Skeletal muscle tissue (tissue), 4 donors: Measurements from ENCODE around the gene CDH23. TPM values are rescaled to one million over a fixed set of nuclear protein-coding genes. Genes with fewer than 3 reads are reported as not detected.

Source experiments
- H3K27ac ChIP-seq: one replicate; pipeline ENCODE4 v1.7.0; 2013; ENCODE audit warnings: mild to moderate bottlenecking, low read depth, low read length, inconsistent platforms
- H3K27me3 ChIP-seq, 3 donors: one replicate each; pipeline ENCODE4 v1.7.0; 2013; ENCODE audit warnings: low read length in 3 of 3; ENCODE audit not compliant: control insufficient read depth in 3 of 3, insufficient read depth in 3 of 3
- H3K36me3 ChIP-seq, 3 donors: one replicate each; pipeline ENCODE4 v1.7.0; 2013; ENCODE audit warnings: low read length in 3 of 3; ENCODE audit not compliant: control insufficient read depth in 3 of 3, insufficient read depth in 3 of 3
- H3K4me1 ChIP-seq, 3 donors: one replicate each; pipeline ENCODE4 v1.7.0; 2013; ENCODE audit warnings: low read length in 3 of 3, mild to moderate bottlenecking in 3 of 3; ENCODE audit not compliant: control insufficient read depth in 3 of 3, insufficient read depth in 3 of 3
- H3K4me3 ChIP-seq, 3 donors: one replicate each; pipeline ENCODE4 v1.7.0; 2013; ENCODE audit warnings: low read length in 3 of 3
- H3K9ac ChIP-seq, 3 donors: one replicate each; pipeline ENCODE4 v1.7.0; 2013; ENCODE audit warnings: low read length in 3 of 3, mild to moderate bottlenecking in 3 of 3, moderate library complexity in 2 of 3, low read depth in 1 of 3
- H3K9me3 ChIP-seq, 3 donors: one replicate each; pipeline ENCODE4 v1.7.0; 2013; ENCODE audit warnings: low read length in 3 of 3; ENCODE audit not compliant: control insufficient read depth in 3 of 3
- total RNA-seq: library from RNA; depleted of rRNA; stranded (reverse); fragments of >200 nt; gene quantifications from one replicate; pipeline ENCODE4 v1.2.3, GENCODE V29; 2014
- donor health status: Osteomylitis.

The CDH23 gene
- total RNA-seq, 1 donor from 2014 or later, result 3.7 TPM

DNA sequence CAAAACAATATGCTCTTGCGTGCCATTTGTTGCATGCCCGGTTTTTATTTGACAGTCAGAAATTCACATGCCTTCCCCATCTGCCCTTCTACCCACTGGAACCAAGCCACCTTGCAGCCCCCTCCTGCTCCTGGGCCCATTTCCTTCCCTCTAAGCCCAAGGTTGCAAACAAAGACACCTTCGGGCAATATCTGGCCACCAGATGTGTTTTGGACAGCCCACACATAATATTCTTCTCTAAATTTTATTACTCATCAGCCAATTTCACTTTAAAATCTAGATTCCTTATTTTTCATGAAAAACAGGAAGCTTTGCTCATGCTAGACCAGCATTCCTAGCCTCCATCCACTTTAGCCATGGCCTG lies 341.1 kb downstream of the CDH23 start:
- no peak overlapping the region for H3K9ac ChIP-seq
- peaks cover 25 to 56% (median 32%) of the 10 kb centered on the region in 3 donors for H3K4me1 ChIP-seq
- no peak overlapping the region for H3K4me3 ChIP-seq
- peaks cover 0 to 2% (median 0%) of the 10 kb centered on the region in 3 donors for H3K9me3 ChIP-seq
- no peaks in the 10 kb centered on the region for H3K27me3 ChIP-seq
- peaks cover 0 to 2% (median 2%) of the 10 kb centered on the region in 3 donors for H3K36me3 ChIP-seq
- H3K27ac ChIP-seq, result peak overlapping the region; percentile 72

DNA sequence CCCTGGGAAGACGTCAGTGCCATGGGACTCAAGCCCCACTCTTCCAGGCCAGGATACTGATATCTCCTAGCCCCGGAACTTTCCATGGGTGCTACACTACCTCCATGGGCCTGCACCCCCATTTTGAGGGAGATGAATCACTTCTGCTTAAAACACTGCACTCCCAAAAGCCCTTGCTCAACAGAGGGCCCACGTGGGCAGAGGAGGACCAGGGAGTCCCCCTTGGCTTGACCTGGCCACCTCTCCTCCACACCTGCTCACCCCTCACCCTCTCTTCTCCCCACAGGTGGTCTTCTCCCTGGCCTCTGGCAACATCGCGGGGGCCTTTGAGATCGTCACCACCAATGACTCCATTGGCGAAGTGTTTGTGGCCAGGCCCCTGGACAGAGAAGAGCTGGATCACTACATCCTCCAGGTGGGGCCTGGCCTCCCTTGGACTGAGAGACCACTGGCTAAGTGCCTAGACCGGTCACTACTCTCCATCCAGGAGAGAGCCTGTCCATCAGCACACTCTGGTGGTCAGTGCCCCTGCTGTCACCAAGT lies 342.7 kb downstream of the CDH23 start:
- Histone ChIP-seq H3K27ac (no peak overlapping the region), H3K27me3 (no peaks in the 10 kb centered on the region), H3K36me3 (peaks cover 0 to 2% (median 2%) of the 10 kb centered on the region in 3 donors), H3K4me1 (peaks cover 25 to 56% (median 32%) of the 10 kb centered on the region in 3 donors), H3K9me3 (peaks cover 0 to 2% (median 0%) of the 10 kb centered on the region in 3 donors), H3K9ac (no peak overlapping the region), H3K4me3 (no peak overlapping the region)

DNA sequence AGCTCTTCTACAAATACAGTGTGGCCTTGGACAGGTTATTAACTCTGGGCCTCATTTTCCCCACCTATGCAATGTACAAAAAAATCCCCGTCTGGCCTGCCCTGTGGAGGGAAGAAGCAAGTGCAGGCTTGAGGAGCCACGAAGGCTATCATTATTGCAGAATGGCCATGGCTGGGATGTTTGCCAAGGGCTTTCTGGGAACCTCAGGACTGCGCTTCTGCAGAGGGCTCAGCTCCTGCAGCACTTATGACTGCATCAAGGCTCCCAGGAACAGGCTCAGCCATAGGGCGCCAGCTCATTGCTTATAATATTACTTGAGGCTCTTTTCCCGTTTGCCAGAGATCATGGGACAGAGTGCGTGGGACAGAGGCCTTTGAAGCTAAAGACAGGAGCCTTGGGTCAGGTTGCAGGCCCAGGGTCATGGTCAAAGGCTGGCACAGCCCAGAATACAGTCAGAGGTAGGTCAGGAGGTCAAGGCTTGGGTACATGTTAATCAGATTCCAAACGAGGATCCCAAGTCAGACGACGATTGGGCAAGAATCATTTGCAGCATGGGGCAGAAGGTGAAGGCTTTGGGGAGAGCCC lies 343.4 kb downstream of the CDH23 start:
- Histone ChIP-seq H3K9me3 (peaks cover 0 to 2% (median 0%) of the 10 kb centered on the region in 3 donors), H3K27ac (no peak overlapping the region), H3K9ac (no peak overlapping the region), H3K36me3 (peaks cover 0 to 2% (median 2%) of the 10 kb centered on the region in 3 donors), H3K4me1 (peaks cover 25 to 54% (median 32%) of the 10 kb centered on the region in 3 donors), H3K27me3 (no peaks in the 10 kb centered on the region), H3K4me3 (no peak overlapping the region)

DNA sequence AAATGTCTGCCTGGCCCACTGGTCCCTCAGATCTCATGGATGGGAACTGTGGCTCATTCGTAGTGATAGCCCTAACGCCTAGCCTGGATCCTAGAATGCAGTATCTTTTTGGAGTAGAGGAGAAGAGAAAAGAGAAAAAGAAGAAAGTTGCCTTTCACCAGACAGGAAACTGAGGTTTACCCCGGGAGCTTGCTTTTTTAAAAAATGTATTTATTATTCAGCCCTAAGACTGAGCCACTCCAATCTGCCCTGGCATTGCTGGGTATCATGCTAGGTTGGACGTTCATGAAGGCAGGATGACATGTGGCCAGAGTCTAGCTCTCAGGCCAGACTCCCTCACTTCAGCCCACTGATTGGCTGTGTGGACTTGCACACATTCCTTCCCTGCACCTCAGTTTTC lies 344.3 kb downstream of the CDH23 start:
- Histone ChIP-seq H3K4me1 (peaks cover 23 to 54% (median 32%) of the 10 kb centered on the region in 3 donors), H3K4me3 (no peak overlapping the region), H3K9ac (no peak overlapping the region), H3K9me3 (peaks cover 0 to 2% (median 0%) of the 10 kb centered on the region in 3 donors), H3K27me3 (no peaks in the 10 kb centered on the region), H3K36me3 (peaks cover 0 to 2% (median 2%) of the 10 kb centered on the region in 3 donors), H3K27ac (no peak overlapping the region)

DNA sequence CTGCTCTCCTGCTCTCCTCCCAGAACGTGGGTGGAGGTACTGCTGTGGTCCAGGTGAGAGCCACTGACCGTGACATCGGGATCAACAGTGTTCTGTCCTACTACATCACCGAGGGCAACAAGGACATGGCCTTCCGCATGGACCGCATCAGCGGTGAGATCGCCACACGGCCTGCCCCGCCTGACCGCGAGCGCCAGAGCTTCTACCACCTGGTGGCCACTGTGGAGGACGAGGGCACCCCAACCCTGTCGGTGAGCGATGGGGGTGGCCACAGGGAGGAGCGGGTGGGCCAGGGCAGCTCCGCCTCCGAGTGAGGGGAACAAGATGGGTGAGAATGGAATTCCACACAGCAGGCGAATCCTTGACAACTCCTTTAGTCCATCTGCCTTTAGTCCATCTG lies 345.0 kb downstream of the CDH23 start:
- Histone ChIP-seq H3K4me1 (peaks cover 23 to 54% (median 32%) of the 10 kb centered on the region in 3 donors), H3K9ac (no peak overlapping the region), H3K36me3 (peaks cover 0 to 2% (median 2%) of the 10 kb centered on the region in 3 donors), H3K27ac (no peak overlapping the region), H3K4me3 (no peak overlapping the region), H3K9me3 (peaks cover 0 to 2% (median 0%) of the 10 kb centered on the region in 3 donors), H3K27me3 (no peaks in the 10 kb centered on the region)

DNA sequence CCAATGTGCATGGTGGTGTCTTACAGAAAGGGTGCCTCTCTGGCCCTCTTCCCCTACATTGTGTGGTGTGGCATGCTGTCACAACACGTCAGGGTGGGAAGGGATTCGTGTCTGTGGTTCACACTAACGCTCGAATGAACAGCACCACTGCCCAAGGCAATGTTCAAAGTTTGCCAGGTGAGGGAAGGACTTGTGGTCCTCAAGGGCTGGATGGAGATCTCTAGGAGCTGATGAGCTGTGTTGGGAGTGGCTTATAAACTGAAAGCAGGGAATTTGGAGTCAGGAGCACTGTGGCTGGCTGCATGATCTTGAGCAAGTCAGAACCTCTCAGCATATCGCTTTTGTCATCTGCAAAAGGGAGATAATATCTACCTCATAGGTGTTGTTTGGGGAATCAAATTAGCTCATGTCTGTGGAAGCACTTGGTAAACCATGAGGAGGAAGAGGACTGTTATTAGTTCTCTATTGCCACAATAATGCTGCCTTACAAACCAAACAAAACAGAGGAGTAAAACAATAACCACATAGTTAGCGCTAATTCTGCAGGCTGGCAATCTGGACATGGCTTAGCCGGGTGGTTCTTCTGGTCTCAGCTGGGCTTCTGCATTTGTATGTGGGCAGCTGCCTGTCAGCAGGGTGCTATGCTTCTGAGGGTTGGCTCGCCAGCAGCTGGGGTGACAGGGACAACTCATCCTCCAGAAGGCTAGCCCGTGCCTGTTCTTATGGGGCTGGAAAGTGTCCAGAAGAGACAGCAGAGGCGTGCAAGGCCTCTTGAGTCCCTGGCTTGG lies 345.8 kb downstream of the CDH23 start:
- no peak overlapping the region for H3K27ac ChIP-seq
- peaks cover 0 to 2% (median 0%) of the 10 kb centered on the region in 3 donors for H3K9me3 ChIP-seq
- no peaks in the 10 kb centered on the region for H3K27me3 ChIP-seq
- H3K9ac ChIP-seq, result no peak overlapping the region
- peaks cover 23 to 54% (median 32%) of the 10 kb centered on the region in 3 donors for H3K4me1 ChIP-seq
- H3K4me3 ChIP-seq, result no peak overlapping the region
- peaks cover 0 to 2% (median 2%) of the 10 kb centered on the region in 3 donors for H3K36me3 ChIP-seq

DNA sequence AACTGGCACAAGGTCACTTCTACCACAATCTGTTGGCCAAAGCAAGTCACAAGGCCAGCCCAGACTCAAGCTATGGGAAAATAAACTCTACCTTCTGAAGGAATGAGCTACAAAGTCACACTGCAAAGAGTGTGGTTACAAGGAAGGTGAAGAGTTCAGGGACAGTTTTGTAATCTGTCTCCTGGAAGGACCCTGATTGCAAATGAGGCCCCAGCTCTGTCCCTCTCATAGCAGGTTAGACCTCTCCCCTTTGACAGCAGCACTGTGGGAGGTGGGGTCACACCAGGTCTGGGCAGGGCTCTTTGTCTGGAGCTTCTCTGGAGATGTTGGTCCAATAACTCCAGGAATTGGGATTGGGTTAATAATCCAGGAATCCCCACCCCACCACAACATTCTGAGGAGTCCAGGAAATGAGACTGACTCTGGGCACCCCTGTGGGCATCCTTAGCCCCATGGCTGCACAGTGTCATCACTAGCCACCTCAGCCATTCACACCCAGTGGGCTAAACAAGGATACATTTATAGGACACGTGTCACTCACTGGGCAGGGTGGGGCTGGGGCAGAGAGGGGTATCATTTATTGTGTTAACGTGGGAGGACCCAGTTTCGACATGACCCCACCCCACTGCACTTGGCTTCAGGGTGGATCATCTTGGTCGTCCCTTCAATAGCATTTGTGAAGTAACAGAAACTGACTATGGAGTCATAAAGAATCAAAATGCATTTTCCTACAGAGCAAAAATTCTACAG lies 346.5 kb downstream of the CDH23 start:
- Histone ChIP-seq H3K4me1 (peaks cover 29 to 54% (median 37%) of the 10 kb centered on the region in 3 donors), H3K27ac (no peak overlapping the region), H3K4me3 (no peak overlapping the region), H3K9me3 (peaks cover 0 to 2% (median 0%) of the 10 kb centered on the region in 3 donors), H3K27me3 (no peaks in the 10 kb centered on the region), H3K36me3 (peaks cover 0 to 2% (median 2%) of the 10 kb centered on the region in 3 donors), H3K9ac (no peak overlapping the region)

DNA sequence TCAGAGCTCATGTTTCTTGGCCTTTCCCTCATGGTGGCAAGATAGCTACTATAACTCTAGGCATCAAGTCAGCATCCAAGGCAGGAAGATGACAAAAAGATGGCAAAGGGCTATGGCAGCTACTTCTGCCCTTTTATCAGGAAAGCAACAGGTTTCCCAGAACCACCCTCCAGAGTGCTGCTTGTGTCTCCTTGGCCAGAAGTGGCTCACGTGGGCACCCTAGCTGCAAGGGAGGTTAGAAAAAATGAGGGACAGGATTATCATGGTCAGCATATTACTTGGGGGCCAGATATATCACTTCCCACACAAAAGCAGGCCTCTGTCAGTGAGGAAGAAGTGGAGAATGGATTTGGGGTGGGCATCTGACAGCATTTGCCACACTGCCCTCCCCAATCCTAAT lies 347.1 kb downstream of the CDH23 start:
- Histone ChIP-seq H3K27me3 (no peaks in the 10 kb centered on the region), H3K36me3 (peaks cover 0 to 2% (median 2%) of the 10 kb centered on the region in 3 donors), H3K4me3 (no peak overlapping the region), H3K9ac (no peak overlapping the region), H3K4me1 (peaks cover 35 to 55% (median 43%) of the 10 kb centered on the region in 3 donors), H3K9me3 (peaks cover 0 to 2% (median 0%) of the 10 kb centered on the region in 3 donors), H3K27ac (no peak overlapping the region)

DNA sequence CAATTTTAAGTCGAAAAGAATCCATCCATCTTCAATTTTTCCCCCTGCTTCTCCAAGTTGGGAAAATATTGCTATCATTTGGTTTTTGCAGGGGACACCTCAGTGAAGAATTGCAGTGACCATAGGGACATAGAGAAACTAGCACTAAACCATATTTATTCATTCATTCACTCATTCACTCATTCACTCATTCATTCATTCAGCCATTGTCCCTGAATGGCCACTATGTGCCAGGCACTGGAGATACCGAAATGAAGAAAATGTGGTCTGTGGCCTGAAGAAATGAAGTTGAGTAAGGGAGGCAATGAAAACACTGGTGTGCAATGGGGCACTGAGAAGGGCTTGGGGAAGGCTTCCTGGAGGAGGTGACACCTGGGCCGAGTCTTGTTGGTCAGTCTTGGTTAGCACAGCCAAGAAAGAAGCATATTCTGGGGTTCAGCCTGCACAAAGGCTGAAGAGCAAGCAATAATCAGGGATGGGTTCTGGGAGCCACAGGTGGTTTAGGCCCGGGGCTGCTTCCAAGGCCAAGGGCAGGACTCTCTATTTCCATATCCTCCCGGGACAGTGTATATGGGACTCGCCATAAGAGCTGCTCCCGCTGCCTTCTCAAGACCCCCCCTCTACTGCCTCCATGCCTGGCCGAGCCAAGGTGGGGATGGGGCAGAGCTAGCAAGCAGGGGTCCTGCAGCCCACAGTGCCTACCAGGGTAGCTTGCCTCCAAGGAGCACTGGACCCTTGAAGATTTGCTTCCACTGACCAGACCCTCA lies 348.4 kb downstream of the CDH23 start:
- Histone ChIP-seq H3K4me3 (no peak overlapping the region), H3K36me3 (peaks cover 0 to 5% (median 2%) of the 10 kb centered on the region in 3 donors), H3K27me3 (no peaks in the 10 kb centered on the region), H3K27ac (no peak overlapping the region), H3K9ac (no peak overlapping the region), H3K9me3 (peaks cover 0 to 2% (median 0%) of the 10 kb centered on the region in 3 donors), H3K4me1 (peaks cover 47 to 57% (median 49%) of the 10 kb centered on the region in 3 donors)
